ENCODE data around the gene IL1RAPL2. TPM values are rescaled to one million over a fixed set of nuclear protein-coding genes. Genes with fewer than 3 reads are reported as not detected.
"Not testable (repeated sequence)": the region's sequence is repeated elsewhere in the genome, so short reads cannot be mapped to it uniquely, and the experiment has no call there.

IL1RAPL2 gene
- not detected for total RNA-seq

- Mint-ChIP-seq H3K4me1 (no peaks in the 10 kb centered on the region), H3K9me3 (no peaks in the 10 kb centered on the region), H3K27ac (no peak within 1 kb of the TSS), H3K4me3 (no peak within 1 kb of the TSS), H3K27me3 (peaks cover 5% of the 10 kb centered on the region), H3K36me3 (ENCODE audit: low read depth) (no peaks in the 10 kb centered on the region)
- no peak for ATAC-seq (replicated peaks)
Observed at GRCh38 chrX:104565791-104566680, at the start of gene IL1RAPL2. Gene IL1RAPL2 (plus strand): TSS chrX:104566199.

- no peaks in the 10 kb centered on the region for H3K36me3 Mint-ChIP-seq (ENCODE audit: low read depth)
- no peak overlapping the region for H3K4me3 Mint-ChIP-seq
- H3K27me3 Mint-ChIP-seq, result no peaks in the 10 kb centered on the region
- ATAC-seq (replicated peaks), result no peak
- no peak overlapping the region for H3K27ac Mint-ChIP-seq
- no peaks in the 10 kb centered on the region for H3K9me3 Mint-ChIP-seq
- no peaks in the 10 kb centered on the region for H3K4me1 Mint-ChIP-seq
Observed at GRCh38 chrX:104522386-104522785, 43.6 kb upstream of the IL1RAPL2 start.

GRCh38 chrX:104523858-104524257 lies 42.1 kb upstream of the IL1RAPL2 start:
- Mint-ChIP-seq H3K4me3 (no peak overlapping the region), H3K9me3 (no peaks in the 10 kb centered on the region), H3K27ac (no peak overlapping the region), H3K27me3 (no peaks in the 10 kb centered on the region), H3K36me3 (ENCODE audit: low read depth) (no peaks in the 10 kb centered on the region), H3K4me1 (no peaks in the 10 kb centered on the region)
- ATAC-seq (replicated peaks), result no peak

- Mint-ChIP-seq H3K4me3 (no peak overlapping the region), H3K9me3 (peaks cover 2% of the 10 kb centered on the region), H3K27me3 (no peaks in the 10 kb centered on the region), H3K27ac (no peak overlapping the region), H3K4me1 (no peaks in the 10 kb centered on the region), H3K36me3 (ENCODE audit: low read depth) (no peaks in the 10 kb centered on the region)
- no peak for ATAC-seq (replicated peaks)
Observed at GRCh38 chrX:104539081-104539480, 26.9 kb upstream of the IL1RAPL2 start.

- not testable (repeated sequence) for H3K27me3 Mint-ChIP-seq; ATAC-seq (replicated peaks); H3K4me3 Mint-ChIP-seq; H3K27ac Mint-ChIP-seq; H3K9me3 Mint-ChIP-seq; H3K4me1 Mint-ChIP-seq; H3K36me3 Mint-ChIP-seq (ENCODE audit: low read depth)
Observed at GRCh38 chrX:104542447-104542846, 23.6 kb upstream of the IL1RAPL2 start.

GRCh38 chrX:104564335-104564734 lies 1.7 kb upstream of the IL1RAPL2 start:
- Mint-ChIP-seq H3K4me1 (no peaks in the 10 kb centered on the region), H3K9me3 (no peaks in the 10 kb centered on the region), H3K27ac (no peak overlapping the region), H3K36me3 (ENCODE audit: low read depth) (no peaks in the 10 kb centered on the region), H3K27me3 (peaks cover 5% of the 10 kb centered on the region), H3K4me3 (no peak overlapping the region)
- no peak for ATAC-seq (replicated peaks)

GRCh38 chrX:104564921-104565703 lies 887 bp upstream of the IL1RAPL2 start:
- Mint-ChIP-seq H3K4me3 (no peak overlapping the region), H3K4me1 (no peaks in the 10 kb centered on the region), H3K36me3 (ENCODE audit: low read depth) (no peaks in the 10 kb centered on the region), H3K9me3 (no peaks in the 10 kb centered on the region), H3K27ac (no peak overlapping the region), H3K27me3 (peaks cover 5% of the 10 kb centered on the region)
- ATAC-seq (replicated peaks), result no peak

GRCh38 chrX:104566681-104567501 lies 892 bp downstream of the IL1RAPL2 start:
- H3K27ac Mint-ChIP-seq, result no peak overlapping the region
- H3K4me3 Mint-ChIP-seq, result no peak overlapping the region
- H3K27me3 Mint-ChIP-seq, result peaks cover 5% of the 10 kb centered on the region
- no peaks in the 10 kb centered on the region for H3K4me1 Mint-ChIP-seq
- H3K36me3 Mint-ChIP-seq (ENCODE audit: low read depth), result no peaks in the 10 kb centered on the region
- no peak for ATAC-seq (replicated peaks)
- H3K9me3 Mint-ChIP-seq, result no peaks in the 10 kb centered on the region

GRCh38 chrX:104567506-104567905 lies 1.5 kb downstream of the IL1RAPL2 start:
- Mint-ChIP-seq H3K4me1 (no peaks in the 10 kb centered on the region), H3K4me3 (no peak overlapping the region), H3K36me3 (ENCODE audit: low read depth) (no peaks in the 10 kb centered on the region), H3K9me3 (no peaks in the 10 kb centered on the region), H3K27me3 (peaks cover 5% of the 10 kb centered on the region), H3K27ac (no peak overlapping the region)
- no peak for ATAC-seq (replicated peaks)

- no peak overlapping the region for H3K27ac Mint-ChIP-seq
- no peaks in the 10 kb centered on the region for H3K4me1 Mint-ChIP-seq
- H3K36me3 Mint-ChIP-seq (ENCODE audit: low read depth), result no peaks in the 10 kb centered on the region
- peaks cover 5% of the 10 kb centered on the region for H3K27me3 Mint-ChIP-seq
- H3K4me3 Mint-ChIP-seq, result no peak overlapping the region
- no peak for ATAC-seq (replicated peaks)
- no peaks in the 10 kb centered on the region for H3K9me3 Mint-ChIP-seq
Observed at GRCh38 chrX:104568304-104568915, 2.4 kb downstream of the IL1RAPL2 start.

- H3K9me3 Mint-ChIP-seq, result no peaks in the 10 kb centered on the region
- H3K27ac Mint-ChIP-seq, result no peak overlapping the region
- H3K36me3 Mint-ChIP-seq (ENCODE audit: low read depth), result no peaks in the 10 kb centered on the region
- H3K27me3 Mint-ChIP-seq, result no peaks in the 10 kb centered on the region
- ATAC-seq (replicated peaks), result no peak
- H3K4me3 Mint-ChIP-seq, result no peak overlapping the region
- no peaks in the 10 kb centered on the region for H3K4me1 Mint-ChIP-seq
Observed at GRCh38 chrX:104618106-104618895, 52.3 kb downstream of the IL1RAPL2 start.

GRCh38 chrX:104621781-104622180 lies 55.8 kb downstream of the IL1RAPL2 start:
- Mint-ChIP-seq H3K27ac (no peak overlapping the region), H3K9me3 (no peaks in the 10 kb centered on the region), H3K4me1 (no peaks in the 10 kb centered on the region), H3K36me3 (ENCODE audit: low read depth) (no peaks in the 10 kb centered on the region), H3K27me3 (no peaks in the 10 kb centered on the region), H3K4me3 (no peak overlapping the region)
- ATAC-seq (replicated peaks), result no peak

- no peak overlapping the region for H3K4me3 Mint-ChIP-seq
- H3K4me1 Mint-ChIP-seq, result no peaks in the 10 kb centered on the region
- no peaks in the 10 kb centered on the region for H3K36me3 Mint-ChIP-seq (ENCODE audit: low read depth)
- H3K27ac Mint-ChIP-seq, result no peak overlapping the region
- ATAC-seq (replicated peaks), result no peak
- H3K27me3 Mint-ChIP-seq, result peaks cover 3% of the 10 kb centered on the region
- peaks cover 9% of the 10 kb centered on the region for H3K9me3 Mint-ChIP-seq
Observed at GRCh38 chrX:104641176-104641575, 75.2 kb downstream of the IL1RAPL2 start.
